HG03378 (cell line): ENCODE results near the gene PABPN1L.

Experiments used
- ATAC-seq: cut with Tn5 transposase; IDR thresholded peaks from one replicate; pipeline ENCODE4 v1.9.1; 2021; ENCODE audit warnings: mild to moderate bottlenecking, moderate library complexity; ENCODE audit not compliant: unreplicated experiment

PABPN1L gene

GRCh38 chr16:88884569-88885271 is 18.3 kb upstream of the PABPN1L start:
- no peak for ATAC-seq

DNA sequence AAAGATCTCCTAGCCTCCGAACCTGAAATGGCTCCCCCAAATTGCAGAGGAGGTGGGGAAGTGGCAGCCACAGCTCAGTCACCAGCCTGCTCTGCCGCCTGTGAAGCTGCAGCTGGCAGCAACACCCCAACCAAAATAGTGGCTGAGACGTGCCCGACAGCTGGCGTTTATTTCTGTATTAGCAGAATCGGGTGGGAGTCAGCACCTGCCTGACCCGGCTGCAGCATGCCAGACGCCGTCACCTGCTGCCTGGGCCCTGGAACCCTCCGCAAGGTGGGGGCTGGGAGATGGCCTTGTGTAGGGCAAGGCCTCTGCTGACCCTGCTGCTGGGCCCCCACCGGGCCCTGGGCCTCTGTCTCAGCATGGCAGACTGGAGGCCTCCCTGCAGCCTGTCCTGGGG is 17.5 kb upstream of the PABPN1L start:
- no peak for ATAC-seq

- ATAC-seq: no peak
Measured at GRCh38 chr16:88883117-88883895, 16.8 kb upstream of the PABPN1L start.

DNA sequence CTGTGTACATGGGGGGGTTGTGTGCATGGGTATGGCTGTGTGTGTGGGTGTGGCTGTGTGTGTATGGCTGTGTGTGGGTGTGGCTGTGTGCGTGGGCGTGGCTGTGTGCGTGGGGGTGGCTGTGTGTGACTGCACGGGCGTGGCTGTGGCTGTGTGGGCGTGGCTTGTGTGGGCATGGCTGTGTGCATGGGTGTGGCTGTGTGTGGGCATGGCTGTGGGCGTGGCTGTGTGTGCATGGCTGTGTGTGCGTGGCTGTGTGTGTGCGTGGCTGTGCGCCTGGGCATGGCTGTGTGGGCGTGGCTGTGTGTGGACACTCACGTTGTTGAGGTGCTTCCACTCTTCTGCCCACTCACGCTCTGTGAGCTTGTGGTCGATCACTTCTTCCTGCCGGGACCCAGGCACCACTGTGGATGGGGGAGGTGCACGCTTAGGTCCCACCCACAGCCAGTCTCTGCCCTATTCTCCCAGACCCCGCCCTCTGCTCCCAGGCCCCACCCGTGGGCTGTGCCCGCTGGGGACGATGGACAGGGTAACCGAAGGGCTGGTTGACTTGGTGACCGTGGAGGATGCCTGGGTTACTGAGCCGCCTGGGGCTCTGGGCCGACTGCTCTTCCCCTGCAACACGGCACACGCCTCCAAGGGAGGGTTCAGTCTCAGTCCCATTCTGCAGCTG is 16.0 kb upstream of the PABPN1L start:
- ATAC-seq: no peak

DNA sequence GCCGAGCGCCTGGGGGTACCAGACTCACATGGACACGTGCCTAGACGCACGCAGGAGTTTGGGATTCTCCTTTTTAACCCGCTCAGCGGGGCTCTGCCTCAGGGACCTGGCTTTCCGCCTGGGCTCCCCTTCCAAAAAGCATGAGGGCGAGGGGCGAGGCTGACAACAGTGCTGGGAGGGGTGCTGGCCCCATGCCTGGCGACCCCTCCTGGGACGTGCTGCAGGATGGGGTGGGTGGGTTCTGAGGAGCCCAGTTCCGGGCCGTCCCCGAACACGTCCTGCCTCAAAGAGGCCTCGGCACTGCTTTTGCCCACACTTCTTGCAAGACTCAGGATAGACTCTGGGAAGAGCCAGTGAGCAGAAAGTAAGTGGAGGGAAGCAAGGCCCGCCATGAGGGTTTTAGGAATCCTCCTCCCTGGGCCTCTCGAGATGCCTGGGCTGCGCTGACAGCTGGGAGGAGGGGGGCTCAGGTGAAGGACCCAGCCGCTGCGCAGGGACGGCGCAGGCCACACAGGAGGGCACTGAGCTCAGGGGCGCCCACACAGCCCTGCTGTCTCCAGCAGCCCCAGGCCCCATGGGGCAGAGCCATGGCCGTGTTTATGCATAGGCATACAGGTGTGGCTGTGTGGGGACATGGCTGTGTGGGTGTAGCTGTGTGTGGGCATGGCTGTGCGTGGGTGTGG is 15.4 kb upstream of the PABPN1L start:
- ATAC-seq: no peak

- no peak for ATAC-seq
Measured at GRCh38 chr16:88881007-88881615, 14.7 kb upstream of the PABPN1L start.

DNA sequence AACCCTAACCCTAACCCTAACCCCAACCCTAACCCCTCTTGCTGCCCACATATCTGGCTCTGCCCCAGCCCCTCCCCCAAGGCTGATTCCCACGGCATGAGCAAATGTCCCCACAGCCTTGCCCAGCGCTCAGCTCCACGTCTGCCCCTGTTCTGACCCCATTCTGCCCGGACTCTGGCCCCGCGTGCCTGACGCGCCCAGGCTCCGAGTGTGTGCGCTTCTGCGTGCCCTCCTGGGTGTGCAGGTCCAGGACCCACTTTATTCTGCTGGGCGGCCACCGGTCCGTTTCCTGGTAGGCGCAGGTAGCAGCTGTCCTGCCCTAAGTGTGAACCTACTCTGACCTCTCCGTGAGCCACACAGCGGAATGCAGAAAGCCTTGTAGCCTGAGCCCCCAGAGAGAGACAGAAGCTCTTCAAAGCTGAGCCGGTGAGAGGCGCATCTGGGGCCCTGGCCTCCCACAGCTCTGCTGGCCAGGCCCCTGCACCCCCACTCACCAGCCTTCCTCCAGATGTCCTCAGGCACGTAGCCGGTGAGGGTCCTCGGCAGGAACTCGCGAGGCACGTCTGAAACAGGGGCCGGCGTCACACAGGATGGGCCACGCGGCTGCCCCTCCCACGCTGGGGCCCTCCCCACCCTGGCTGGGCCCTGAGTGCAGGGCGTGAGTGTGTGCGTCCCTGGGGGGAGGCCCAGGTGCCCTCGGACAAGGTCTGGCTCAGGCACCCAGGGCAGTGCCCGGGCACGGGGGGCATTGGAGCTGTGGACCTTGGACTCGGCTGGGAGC is 14.0 kb upstream of the PABPN1L start:
- ATAC-seq: no peak

DNA sequence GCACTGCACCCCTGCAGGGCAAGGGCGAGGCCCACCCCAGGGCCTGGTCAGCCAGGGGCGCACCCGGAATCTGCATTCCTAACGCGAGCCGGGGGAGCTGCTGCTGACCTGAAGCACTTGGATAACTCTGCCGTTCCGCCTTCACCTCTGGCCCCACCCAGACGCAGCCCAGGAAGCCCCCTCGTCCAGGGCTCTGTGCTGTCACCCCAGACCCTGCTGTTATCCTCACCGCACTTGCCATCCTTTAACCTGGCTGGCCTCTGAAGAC is 13.3 kb upstream of the PABPN1L start:
- ATAC-seq: no peak

- ATAC-seq: no peak
Measured at GRCh38 chr16:88878967-88879787, 12.7 kb upstream of the PABPN1L start.

- no peak for ATAC-seq
Measured at GRCh38 chr16:88878356-88878755, 11.9 kb upstream of the PABPN1L start.

- no peak for ATAC-seq
Measured at GRCh38 chr16:88877564-88878289, 11.3 kb upstream of the PABPN1L start.

DNA sequence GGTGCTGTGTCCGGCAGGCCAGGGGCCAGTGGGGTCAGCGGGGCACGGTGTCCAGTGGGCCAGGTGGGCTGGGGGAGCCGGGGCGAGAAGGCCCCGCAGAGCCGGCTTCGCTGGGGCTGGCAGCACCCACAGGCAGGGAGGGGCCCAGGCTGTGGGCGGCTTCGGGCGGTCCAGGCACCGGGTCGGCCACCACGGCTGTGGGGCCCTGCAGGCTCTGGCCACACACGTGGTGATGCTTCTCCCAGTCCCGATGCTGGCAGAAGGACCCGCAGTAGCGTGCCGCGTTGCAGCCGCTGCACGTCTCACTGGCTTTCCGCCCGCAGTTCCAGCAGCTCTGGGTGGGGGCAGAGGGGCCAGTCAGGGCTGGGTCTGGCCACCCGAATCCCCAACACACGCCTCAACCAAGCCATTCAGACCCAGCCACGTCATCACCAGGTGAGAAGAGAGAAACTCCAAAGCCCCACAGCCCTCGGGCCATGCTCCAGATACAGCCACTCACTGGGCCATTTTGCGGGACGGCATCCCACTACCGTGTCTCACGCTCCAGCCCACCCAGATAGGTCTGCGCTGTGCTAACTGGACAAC is 10.6 kb upstream of the PABPN1L start:
- ATAC-seq: no peak

DNA sequence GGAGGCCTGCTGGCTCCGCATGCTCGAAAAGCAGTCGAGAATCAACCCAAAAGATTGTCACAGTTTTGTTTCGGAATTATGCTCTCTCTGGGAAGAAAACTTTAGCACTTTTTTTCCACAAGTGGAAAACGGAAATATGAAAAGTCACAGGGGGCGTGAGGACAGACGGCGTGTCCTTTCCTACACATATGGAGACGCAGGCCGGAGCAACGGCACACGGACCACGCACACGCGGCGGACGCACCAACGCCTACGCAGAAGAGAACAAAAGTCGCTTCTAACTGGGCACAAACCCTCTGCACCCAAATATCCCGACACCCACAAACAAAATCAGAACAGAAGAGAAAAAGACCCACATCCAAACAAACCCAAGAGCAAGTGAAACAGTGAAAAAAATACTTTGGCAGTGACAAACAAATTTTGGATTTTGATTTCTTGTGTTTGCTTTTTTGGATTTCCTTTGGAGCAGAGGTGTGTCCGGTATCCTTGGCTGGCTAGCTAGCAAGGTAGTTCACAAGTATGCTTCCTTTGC is 9.3 kb upstream of the PABPN1L start:
- no peak for ATAC-seq

DNA sequence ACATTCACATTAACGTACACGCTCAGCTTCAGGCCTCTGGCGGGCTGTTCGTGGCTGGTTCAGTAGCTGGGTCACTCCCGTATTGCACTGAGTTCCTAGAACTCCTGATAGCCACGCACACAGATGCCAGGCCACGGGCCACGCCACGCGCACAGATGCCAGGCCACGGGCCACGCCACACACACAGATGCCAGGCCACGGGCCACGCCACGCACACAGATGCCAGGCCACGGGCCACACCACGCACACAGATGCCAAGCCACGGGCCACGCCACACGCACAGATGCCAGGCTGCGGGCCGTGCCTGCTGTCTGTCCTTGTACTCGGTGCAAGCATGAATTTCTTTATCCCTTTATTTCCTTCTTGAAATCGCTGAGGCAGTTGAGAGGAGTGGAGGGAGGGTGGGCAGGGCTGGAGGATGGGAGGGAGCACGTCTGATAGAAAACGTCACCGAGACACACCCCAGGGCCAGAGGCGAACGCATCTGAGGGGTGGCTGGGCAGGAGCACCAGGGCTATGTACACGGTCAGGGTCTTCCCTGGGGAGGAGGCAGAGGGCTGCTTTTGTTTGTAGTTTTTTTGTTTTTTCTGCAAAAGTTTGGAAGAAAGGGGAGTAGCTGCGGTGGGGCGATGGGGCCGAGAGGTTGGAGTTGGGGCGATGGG is 8.6 kb upstream of the PABPN1L start:
- ATAC-seq: no peak

DNA sequence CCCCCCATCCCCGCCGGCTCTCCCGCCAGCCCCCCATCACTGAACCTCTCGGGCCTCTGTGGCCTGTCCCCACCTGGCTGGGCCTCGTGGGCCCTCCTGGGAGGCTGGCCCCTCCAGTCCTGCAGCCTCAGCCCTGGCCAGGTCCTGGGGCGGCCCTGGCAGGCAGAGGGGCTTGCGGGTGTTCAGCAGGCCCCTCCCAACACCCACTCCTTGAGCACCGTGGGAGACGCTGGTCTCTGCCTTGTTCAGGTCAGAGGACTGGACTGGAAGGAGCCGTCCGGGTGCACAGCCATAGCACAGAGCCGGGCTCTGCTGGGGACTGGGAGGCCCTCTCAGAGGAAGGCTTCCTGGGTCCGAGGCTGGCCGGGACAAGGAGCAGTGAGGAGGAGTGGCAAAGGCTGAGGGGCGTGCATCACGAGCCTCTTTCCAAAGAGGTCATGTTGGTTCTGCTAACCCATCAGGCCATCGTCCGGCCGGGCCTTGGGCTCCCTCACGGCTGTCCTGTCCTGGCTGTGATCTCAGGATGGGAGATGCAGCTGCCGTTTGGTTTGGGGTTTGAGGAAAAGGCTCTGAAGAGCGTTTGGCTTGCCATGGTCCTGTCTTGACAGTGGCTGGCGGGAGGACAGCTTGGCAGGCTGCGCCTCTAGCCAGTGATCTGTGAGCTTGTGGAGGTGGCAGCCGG is 6.3 kb upstream of the PABPN1L start:
- ATAC-seq: no peak

- no peak for ATAC-seq
Measured at GRCh38 chr16:88871730-88872416, 5.4 kb upstream of the PABPN1L start.

DNA sequence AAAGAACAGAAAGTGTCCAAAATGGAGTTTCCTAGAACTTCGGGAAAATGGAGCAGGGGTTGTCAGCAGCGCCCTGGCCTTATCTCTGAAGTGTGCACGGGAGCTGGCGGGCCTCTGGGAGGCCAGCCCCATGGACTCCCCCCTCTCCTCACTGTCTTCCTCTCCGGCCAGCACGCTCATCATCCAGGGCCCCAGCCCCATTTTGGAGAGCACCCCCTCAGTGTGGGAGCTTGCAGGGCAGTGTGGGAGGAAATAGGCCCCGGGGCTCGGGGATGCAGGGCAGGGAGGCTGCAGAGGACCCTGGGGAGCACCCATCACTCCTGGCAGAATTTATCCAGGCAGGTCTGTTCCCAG is 4.9 kb upstream of the PABPN1L start:
- no peak for ATAC-seq
